Measurements from ENCODE around the gene SGK1. TPM values are rescaled to one million over a fixed set of nuclear protein-coding genes. Genes with fewer than 3 reads are reported as not detected.
"Not testable (repeated sequence)": the region's sequence is repeated elsewhere in the genome, so short reads cannot be mapped to it uniquely, and the experiment has no call there.

SGK1 gene
- polyA plus RNA-seq, 1 donor, result 29.2 TPM

DNA sequence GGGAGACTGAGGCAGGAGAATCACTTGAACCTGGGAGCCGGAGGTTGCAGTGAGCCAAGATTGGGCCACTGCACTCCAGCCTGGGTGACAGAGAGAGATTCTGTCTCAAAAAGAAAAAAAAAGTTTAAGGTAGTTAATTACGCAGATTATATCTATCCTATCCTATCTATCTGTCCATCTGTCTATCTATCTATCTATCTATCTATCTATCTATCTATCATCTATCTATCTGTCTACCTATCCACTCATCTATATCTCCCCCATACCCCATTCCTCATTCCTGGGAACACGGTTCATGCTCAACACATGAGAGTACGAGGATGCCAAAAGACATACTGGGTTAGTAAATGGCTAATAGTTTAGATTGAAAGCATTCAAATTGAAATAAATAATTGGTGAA, 8.3 kb upstream of the SGK1 start:
- DNase-seq, result not testable (repeated sequence)

DNA sequence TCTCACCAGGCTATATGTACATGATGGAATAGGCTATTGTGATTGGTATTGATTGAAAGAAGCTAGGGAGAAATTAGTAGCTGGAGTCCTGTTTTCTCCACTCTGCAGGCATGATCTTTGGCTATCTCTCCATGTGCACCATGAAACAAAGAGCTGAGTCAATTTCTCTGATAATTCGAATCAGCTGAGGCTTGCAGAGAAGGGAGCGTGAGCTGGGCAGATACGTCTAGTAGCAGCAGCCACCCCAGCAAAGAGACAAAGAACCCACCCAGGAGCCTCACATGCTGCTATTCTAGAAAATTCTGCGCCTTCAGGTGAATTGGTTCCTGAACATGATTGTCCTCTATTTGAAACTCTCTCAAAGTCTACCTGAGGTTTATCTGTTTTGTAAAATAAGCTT, 6.9 kb upstream of the SGK1 start:
- no peak for DNase-seq

DNA sequence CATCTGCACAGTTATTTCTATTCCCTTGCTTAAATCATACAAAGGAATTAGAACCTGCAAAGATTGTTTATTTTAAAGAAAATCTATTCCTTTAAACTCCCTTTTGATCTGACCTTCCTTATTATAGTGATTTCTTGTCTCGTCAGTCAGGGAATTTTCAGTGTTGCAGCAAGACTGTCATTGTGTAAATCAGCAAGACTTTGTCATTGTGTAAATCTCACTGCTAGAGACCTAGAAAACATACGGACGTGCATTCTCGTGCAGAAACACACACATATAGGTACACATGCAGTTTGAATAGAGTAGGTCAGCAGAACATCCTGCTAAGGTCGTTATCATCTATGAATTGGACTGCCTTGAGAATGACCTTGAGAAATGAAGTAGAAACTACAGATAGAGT, 6.2 kb upstream of the SGK1 start:
- DNase-seq, result no peak

DNA sequence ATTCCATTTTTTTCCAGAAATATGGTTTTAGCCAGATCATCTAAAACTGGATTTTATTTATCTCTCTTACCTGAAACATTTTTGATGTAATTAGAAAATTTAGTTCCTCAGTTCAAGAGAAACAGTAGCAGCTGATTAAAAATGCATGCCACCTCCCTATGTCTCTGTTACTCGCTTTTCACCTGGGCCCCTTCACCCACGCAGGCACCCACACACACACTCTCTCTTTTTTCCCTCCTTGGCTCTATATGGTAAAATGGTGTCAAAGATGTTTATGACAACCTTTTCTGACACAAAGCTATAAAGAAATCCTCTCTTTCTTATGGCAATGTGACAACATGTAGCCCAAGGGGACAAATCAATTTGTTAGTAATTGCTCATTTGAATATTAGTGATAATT, 5.8 kb upstream of the SGK1 start:
- no peak for DNase-seq

- no peak for DNase-seq
Measured at GRCh38 chr6:134323294-134323693, 5.4 kb upstream of the SGK1 start.

- DNase-seq, result no peak
Measured at GRCh38 chr6:134322216-134322615, 4.3 kb upstream of the SGK1 start.

DNA sequence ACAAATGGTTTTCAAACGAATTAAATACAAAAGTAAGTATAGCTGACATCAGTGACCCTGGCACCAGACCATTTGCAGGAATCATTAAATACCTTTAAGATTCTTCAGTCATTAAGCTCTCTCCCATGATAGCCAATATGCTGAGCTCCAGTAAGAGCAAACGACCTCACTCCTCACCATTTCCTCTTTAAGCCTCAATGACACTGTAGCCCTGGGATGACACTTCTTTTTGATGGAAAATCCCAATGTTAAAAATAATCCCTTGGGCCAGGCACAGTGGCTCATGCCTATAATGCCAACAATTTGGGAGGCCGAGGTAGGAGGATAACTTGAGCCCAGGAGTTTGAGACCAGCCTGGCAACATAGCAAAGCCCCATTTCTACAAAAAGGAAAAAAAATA, 3.3 kb upstream of the SGK1 start:
- DNase-seq, result no peak

DNA sequence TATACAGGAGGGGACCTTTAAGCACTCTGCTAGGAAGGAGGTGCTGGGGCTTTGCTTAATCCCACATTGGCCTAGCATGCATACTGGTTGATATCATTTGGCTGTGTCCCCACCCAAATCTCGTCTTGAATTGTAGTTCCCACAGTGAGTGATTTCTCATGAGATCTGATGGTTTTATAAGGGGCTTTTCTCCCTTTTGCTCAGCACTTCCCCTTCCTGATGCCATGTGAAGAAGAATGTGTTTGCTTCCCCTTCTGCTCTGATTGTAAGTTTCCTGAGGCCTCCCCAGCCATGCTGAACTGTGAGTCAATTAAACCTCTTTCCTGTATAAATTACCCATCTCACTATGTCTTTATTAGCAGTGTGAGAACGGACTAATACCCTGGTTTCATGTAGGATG, 1.8 kb upstream of the SGK1 start:
- not testable (repeated sequence) for DNase-seq

DNA sequence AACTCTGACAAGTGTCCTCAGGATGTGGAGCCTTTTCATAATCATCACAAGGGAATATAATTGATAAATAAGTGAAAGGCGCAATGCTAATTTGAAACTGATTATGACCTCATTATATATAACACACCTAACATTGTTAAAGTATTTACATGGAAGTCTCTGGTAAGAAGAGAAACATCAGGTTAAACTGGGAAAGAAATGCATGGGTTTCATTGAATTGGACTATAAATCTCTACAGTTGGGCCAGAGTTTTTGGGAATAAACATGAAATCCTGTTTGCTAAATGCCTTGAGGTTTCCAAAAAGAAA, 1.0 kb upstream of the SGK1 start:
- no peak for DNase-seq

DNA sequence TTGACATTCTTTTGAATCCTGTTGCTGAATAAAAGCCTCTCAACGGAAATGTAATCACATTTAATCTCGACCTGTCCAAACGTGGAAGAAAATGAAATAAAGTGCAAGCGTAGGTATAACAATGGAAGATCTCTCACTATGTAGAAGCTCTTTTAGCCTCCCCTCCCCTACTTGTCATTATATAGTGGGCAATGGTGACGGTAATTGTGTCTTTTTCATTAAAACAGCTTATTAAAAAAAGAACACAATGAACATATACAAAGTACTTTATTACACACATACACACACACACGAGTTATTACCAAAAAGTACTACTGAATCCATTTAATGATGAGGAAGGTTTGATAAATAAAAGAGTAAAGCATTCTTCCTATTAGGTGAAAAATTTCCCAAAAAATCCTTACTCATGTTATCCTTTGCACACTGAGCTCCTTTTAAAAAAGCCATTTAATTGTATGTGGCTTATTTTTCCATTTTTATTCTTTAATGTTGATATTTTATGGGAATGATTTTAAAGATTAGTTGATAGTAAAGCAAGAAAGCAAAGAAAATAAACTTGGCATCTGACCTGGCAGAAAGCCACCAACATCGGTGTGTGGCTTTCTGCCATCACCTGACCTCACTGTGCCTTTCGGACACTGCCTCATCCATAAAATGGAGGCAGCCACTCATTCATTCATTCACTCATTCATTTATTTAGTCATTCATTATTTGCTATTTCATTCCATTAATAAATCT, 493 bp upstream of the SGK1 start:
- no peak for DNase-seq

DNA sequence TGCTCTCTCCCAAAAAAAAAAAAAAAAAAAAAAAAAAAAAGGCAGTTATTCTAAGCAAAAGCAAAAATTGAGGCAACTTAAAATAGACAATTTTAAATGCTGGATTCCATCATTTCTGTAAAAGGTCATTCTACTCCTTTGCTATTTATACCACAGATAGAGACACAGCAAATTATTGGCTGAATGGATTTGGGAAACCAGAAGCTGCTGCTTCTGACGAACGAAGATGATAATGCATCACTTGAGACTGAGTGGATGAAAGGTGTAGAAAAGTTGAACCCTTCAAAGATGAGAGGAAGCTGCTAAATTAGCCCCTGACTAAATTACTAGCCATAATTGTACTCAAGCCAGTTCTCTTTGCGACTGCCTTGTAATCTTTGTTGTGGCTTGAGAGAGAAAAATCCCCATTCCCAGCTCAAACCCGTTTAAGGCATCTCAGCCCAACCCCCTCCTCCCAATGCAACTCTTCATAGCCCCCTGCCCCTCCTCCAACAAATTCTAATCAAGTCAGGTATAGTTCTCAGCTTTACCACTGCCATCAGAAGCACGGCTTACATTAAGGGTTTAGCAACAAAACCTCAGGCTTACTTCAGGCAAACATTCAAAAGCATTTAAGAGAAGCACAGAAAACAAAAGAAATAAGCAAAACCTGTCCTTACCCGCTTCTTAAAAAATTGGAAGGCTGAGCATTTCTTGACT, 1.0 kb downstream of the SGK1 start:
- no peak for DNase-seq

GRCh38 chr6:134315974-134316441, 1.9 kb downstream of the SGK1 start:
- no peak for DNase-seq

- no peak for DNase-seq
Measured at GRCh38 chr6:134315189-134315588, 2.7 kb downstream of the SGK1 start.

DNA sequence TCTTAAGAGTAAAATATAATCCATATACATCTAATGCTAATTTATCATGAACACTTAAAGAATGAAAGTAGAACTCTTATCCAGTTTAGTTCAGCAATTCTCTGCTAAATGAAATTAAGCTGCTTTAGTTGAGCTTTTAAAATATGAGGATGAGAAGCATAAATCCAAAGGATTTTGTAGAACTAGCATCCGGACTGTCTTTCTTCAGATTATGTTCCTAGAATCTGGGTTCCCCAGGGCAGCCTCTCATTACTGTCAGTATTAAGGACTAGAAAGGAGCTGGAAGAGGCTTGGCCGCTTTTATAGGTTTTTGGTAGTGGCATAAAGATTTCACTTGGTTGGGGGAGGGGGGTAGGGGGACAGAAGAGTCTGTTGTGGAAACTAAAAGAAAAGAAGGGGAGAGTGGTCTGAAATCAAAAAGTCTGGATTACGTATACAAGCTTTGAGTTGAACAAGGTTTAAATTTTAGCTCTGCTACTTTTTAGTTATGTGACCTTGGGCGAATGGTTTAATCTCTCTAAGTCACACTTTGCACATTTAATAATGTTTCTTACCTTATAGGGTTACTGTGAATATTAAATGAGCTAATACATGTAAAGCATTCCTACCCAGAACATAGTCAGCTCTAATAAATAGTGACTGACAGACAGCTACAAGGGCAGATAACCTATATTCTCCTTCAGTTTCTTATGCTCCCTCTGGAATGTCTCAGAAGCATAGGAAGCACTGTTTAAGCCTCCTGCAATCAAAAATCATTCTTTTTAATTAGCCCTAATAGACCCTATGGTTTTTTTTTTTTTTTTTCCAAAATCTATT, 3.7 kb downstream of the SGK1 start:
- DNase-seq, result no peak

- DNase-seq, result no peak
Measured at GRCh38 chr6:134312038-134312660, 5.8 kb downstream of the SGK1 start.

DNA sequence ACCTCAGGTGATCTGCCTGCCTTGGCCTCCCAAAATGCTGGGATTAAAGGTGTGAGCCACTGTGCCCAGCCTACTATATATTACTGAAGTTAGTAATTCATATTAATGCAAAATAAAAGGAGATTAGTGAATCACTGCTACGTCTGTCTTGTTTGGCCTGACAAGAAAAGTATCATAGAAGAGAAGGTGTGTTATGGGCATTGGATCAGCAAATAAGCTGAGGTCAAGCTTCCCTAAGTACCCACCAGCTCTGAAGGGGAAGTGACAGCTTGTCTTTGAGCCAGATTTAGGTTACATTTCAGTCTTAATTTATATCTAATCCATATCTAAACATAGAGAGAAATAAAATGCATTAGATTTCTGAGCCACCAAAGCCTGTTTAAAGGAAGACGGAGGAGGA, 7.1 kb downstream of the SGK1 start:
- no peak for DNase-seq

- DNase-seq, result no peak
Measured at GRCh38 chr6:134309983-134310605, 7.8 kb downstream of the SGK1 start.

- DNase-seq, result no peak
Measured at GRCh38 chr6:134309227-134309626, 8.7 kb downstream of the SGK1 start.

GRCh38 chr6:134308800-134309199, 9.1 kb downstream of the SGK1 start:
- DNase-seq, result no peak

DNA sequence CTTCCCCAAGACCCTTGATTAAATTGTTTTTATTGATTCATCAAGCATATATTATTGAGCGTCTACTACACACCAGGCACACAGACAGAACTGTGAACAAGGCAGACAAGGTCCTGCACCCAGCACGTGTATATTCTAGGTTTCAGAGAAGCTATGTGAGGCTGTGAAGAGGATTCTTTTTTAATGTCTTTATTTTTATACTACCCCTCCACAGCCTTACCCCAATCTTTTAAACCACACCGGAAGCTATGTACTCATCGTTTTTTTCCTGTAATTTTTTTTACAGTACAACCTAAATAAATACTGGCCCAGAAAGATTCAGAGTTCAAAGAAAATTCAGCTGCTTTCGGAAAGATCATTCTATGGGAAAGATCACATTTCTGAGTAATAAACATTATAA, 10.0 kb downstream of the SGK1 start:
- DNase-seq, result no peak

- no peak for DNase-seq
Measured at GRCh38 chr6:134307075-134307474, 10.8 kb downstream of the SGK1 start.

GRCh38 chr6:134304381-134304780, 13.5 kb downstream of the SGK1 start:
- DNase-seq, result not testable (repeated sequence)

DNA sequence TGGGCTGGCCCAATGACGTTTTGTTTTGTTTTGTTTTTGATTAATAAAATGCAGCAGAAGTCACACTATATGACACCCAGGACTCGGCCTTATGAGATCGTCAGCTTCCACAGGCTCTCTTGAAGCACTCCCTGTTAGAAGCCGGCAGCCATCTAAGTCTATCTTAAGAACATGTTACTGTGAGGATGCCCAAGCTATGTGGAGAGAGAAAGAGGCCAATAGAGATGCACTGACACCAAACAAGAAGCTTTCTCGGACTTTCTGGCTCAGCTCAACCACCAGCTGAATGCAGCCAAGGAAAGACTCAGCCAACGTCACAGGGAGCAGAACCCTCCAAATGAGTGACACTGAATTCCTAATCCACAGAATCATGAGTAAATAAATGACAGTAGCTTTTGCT, 14.0 kb downstream of the SGK1 start:
- DNase-seq, result no peak
